ENCODE measurements around the gene OXT. TPM values are rescaled to one million over a fixed set of nuclear protein-coding genes. Genes with fewer than 3 reads are reported as not detected.
A peak's percentile ranks its signal among the peaks of the same experiment; 100 is the strongest.
"Not testable (repeated sequence)": the region's sequence is repeated elsewhere in the genome, so short reads cannot be mapped to it uniquely, and the experiment has no call there.

The OXT gene
- under 1 TPM in 1 of 2 donors, not detected in 1; 0.62 TPM for total RNA-seq
- 0.15 to 0.35 reads per million in 2 donors for total RNA-seq

DNA sequence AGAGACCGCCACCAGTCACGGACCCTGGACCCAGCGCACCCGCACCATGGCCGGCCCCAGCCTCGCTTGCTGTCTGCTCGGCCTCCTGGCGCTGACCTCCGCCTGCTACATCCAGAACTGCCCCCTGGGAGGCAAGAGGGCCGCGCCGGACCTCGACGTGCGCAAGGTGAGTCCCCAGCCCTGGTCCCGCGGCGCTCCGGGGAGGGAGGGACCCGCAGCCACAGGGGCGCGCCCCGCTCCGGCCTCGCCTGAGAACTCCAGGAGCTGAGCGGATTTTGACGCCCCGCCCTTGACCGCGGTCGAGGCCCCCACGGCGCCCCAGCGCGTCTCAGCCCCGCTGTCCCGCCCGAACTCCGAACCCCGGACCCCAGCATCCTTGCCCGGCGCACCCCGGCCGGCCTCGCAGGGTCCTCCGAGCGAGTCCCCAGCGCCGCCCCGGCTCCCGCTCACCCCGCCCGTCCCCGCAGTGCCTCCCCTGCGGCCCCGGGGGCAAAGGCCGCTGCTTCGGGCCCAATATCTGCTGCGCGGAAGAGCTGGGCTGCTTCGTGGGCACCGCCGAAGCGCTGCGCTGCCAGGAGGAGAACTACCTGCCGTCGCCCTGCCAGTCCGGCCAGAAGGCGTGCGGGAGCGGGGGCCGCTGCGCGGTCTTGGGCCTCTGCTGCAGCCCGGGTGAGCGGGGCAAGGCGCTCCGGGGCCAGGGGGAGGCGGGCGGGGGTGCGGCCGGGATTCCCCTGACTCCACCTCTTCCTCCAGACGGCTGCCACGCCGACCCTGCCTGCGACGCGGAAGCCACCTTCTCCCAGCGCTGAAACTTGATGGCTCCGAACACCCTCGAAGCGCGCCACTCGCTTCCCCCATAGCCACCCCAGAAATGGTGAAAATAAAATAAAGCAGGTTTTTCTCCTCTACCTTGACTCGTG is at the start of gene OXT:
TSS of gene OXT (plus strand) at position 11 of the 920 bp plus-strand sequence. CDS start at position 47, 36 bp downstream.
- no peaks in the 10 kb centered on the region for H3K27me3 Mint-ChIP-seq
- H3K27ac Mint-ChIP-seq = peak within 1 kb of the TSS; percentile 91
- no peaks in the 10 kb centered on the region for H3K9me3 ChIP-seq (ENCODE audit: control insufficient read depth, low read length, poor library complexity, severe bottlenecking)
- peak within 1 kb of the TSS; percentile 87 for H3K4me3 Mint-ChIP-seq
- peaks cover 2% of the 10 kb centered on the region for H3K36me3 Mint-ChIP-seq (ENCODE audit: low read depth)
- DNase-seq (peak; percentile 58 to 69 (median 65)), ATAC-seq (peak; percentile 88)
- peaks cover 23% of the 10 kb centered on the region for H3K4me1 Mint-ChIP-seq

DNA sequence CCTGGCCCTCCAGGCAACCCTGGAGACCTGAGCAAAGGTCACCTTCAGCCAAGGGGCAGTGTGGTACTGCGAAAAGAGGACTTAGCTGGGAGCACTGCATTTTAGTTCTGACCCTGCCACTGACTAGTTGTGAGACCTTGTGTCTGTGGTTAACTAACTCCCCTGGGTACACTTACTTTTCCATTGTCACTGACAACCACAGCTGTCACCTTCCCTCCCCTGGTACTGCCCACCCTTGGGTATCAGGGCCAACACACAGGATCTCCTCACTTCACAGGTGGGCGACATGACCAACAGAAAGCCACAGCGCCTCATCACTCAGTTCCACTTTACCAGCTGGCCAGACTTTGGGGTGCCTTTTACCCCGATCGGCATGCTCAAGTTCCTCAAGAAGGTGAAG is 49.6 kb upstream of the OXT start:
- H3K27ac Mint-ChIP-seq = peak overlapping the region; percentile 9
- H3K27me3 Mint-ChIP-seq = no peaks in the 10 kb centered on the region
- no peak for ATAC-seq
- H3K9me3 ChIP-seq (ENCODE audit: control insufficient read depth, low read length, poor library complexity, severe bottlenecking) = no peaks in the 10 kb centered on the region
- DNase-seq = no peak
- H3K36me3 Mint-ChIP-seq (ENCODE audit: low read depth) = peaks cover 14% of the 10 kb centered on the region
- peaks cover 5% of the 10 kb centered on the region for H3K4me1 Mint-ChIP-seq
- H3K4me3 Mint-ChIP-seq = no peak overlapping the region

DNA sequence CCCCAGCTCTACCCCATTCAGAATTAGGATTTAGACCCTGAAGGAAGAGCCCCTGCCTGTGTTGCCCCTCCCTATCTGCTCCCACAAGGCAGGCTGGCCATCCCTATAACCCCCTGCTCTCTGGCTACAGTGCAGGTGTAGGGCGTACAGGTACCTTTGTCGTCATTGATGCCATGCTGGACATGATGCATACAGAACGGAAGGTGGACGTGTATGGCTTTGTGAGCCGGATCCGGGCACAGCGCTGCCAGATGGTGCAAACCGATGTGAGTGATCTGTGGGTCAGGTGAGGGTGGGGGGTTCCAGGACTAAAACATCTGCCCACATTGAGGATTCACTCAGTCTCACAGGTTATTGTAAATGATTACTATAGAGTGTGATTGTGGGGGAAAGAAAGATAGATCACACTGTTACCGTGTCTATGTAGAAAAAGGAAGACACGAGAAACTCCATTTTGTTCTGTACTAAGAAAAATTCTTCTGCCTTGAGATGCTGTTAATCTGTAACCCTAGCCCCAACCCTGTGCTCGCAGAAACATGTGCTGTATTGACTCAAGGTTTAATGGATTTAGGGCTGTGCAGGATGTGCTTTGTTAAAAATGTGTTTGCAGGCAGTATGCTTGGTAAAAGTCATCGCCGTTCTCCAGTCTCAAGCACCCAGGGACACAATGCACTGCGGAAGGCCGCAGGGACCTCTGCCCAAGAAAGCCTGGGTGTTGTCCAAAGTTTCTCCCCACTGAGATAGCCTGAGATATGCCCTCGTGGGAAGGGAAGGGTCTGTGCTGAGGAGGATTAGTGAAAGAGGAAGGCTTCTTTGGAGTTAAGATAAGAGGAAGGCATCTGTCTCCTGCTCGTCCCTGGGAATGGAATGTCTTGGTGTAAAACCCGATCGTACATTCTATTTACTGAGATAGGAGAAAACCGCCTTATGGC is 48.6 kb upstream of the OXT start:
- not testable (repeated sequence) for H3K27ac Mint-ChIP-seq; H3K4me1 Mint-ChIP-seq; H3K27me3 Mint-ChIP-seq; H3K9me3 ChIP-seq (ENCODE audit: control insufficient read depth, low read length, poor library complexity, severe bottlenecking); ATAC-seq; DNase-seq
- Mint-ChIP-seq H3K36me3 (ENCODE audit: low read depth) (peaks cover 14% of the 10 kb centered on the region), H3K4me3 (peak overlapping the region; percentile 19)

DNA sequence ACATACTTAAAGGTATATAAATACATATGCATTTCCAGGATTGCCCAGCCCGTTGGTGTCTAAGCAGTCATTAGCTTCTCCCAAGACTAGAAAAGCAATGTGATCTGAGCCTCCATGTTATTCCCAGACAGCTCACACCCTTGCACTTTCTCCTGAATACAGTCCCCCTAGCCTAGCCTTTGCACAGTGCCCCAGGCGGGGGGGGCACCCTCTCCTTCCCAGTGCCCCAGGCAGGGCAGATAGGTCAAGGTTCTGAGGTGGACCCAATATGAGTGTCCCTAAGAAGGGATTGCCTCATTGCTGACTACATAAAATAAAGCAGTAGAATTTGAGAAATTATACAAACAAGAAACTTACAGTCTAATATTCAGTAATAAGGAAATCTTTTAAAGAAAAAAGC is 43.4 kb upstream of the OXT start:
- Mint-ChIP-seq H3K36me3 (ENCODE audit: low read depth) (peaks cover 7% of the 10 kb centered on the region), H3K4me3 (no peak overlapping the region), H3K4me1 (no peaks in the 10 kb centered on the region), H3K27me3 (no peaks in the 10 kb centered on the region), H3K27ac (no peak overlapping the region)
- no peaks in the 10 kb centered on the region for H3K9me3 ChIP-seq (ENCODE audit: control insufficient read depth, low read length, poor library complexity, severe bottlenecking)
- no peak for DNase-seq
- no peak for ATAC-seq

DNA sequence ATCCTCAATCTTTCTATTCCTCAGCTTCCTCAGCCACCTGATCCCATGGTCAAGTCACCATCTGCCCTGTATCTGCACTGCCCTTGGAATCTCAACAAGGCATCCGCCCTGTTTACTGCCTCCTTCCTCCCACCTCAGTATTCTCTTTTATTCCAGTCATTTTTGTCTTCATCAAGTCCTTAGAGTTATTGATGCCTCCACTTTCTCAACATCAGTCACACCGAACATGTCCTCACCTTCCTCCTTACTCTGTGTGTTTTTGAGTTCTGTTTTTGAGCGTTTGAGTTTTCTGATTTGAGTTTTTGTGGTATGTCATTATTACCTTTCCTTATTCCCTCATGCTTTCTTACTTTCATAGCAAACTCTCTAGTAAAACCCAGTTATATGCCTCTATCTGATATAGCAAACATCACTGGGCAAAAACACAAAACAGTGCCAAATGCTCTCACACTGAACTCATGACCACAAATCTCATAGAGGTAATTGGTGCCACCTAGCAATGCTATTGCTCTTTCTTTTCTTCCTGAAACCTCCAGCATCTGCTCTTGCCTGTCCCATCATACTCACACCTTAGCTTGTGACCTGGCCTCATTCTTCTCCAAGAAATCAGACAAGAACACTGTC is 39.8 kb upstream of the OXT start:
- Mint-ChIP-seq H3K27me3 (no peaks in the 10 kb centered on the region), H3K4me1 (peaks cover 2% of the 10 kb centered on the region), H3K4me3 (no peak overlapping the region), H3K27ac (no peak overlapping the region), H3K36me3 (ENCODE audit: low read depth) (peaks cover 16% of the 10 kb centered on the region)
- no peak for ATAC-seq
- no peaks in the 10 kb centered on the region for H3K9me3 ChIP-seq (ENCODE audit: control insufficient read depth, low read length, poor library complexity, severe bottlenecking)
- no peak for DNase-seq

DNA sequence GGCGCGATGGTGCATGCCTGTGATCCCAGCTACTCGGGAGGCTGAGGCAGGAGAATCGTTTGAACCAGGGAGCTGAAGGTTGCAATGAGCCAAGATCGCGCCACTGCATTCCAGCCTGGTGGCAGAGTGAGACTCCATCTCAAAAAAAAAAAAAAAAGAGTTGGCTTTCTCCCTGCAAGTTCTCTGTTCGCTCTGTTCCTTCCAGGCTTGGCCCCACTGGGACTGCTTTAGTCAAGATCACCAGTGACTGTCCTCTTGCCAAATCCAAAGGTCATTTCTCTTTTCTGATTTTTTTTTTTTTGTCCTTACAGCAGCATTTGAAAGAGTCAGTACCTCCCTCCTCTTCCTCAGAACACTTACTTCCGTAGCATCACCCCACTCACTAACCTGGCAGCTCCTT is 38.8 kb upstream of the OXT start:
- ATAC-seq (no peak), DNase-seq (no peak)
- no peaks in the 10 kb centered on the region for H3K9me3 ChIP-seq (ENCODE audit: control insufficient read depth, low read length, poor library complexity, severe bottlenecking)
- no peak overlapping the region for H3K27ac Mint-ChIP-seq
- no peaks in the 10 kb centered on the region for H3K27me3 Mint-ChIP-seq
- H3K4me1 Mint-ChIP-seq = peaks cover 2% of the 10 kb centered on the region
- no peak overlapping the region for H3K4me3 Mint-ChIP-seq
- peaks cover 13% of the 10 kb centered on the region for H3K36me3 Mint-ChIP-seq (ENCODE audit: low read depth)

DNA sequence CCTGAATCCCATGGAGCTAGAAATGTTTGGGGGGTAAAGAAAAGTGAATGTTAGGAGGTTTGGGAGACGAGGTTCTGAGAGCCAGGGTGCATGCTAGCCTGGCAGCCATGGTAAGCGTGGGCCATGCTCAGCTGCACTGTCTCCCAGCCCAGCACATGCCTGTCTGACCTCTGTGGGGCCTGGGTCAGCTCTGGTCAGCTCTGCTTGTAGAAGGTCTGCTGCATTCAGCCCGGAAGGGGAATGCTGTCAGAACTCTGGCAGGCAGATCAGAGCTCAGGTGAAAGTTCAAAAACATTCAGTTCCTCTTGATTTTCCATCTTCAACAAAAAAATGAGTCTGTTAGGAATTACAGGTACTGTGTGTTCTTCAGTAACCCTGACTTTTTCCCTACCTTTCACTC is 33.8 kb upstream of the OXT start:
- Mint-ChIP-seq H3K4me1 (peaks cover 12% of the 10 kb centered on the region), H3K27ac (no peak overlapping the region), H3K36me3 (ENCODE audit: low read depth) (peaks cover 19% of the 10 kb centered on the region), H3K4me3 (no peak overlapping the region), H3K27me3 (no peaks in the 10 kb centered on the region)
- no peaks in the 10 kb centered on the region for H3K9me3 ChIP-seq (ENCODE audit: control insufficient read depth, low read length, poor library complexity, severe bottlenecking)
- ATAC-seq (no peak), DNase-seq (no peak)

DNA sequence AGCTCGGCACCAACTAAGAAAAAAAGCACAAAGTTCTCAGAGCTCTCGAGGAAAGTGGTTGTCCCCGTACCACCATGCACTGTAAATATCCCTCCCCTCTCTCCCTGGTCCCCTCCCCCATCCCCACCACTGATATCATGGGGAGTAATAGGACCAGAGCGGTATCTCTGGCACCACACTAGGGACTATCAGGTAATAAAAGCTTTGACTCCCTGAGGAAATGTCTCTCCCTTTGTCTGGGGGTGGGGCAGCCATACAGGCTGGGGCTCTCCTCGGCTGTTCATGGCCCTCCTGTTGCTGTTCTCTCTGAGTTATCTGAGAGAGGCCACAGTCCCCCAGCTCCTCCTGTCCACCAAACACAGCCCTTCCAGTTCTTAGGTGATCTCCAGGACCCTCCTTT is 33.0 kb upstream of the OXT start:
- DNase-seq (no peak), ATAC-seq (no peak)
- Mint-ChIP-seq H3K27ac (peak overlapping the region; percentile 74), H3K4me1 (peaks cover 12% of the 10 kb centered on the region), H3K36me3 (ENCODE audit: low read depth) (peaks cover 19% of the 10 kb centered on the region), H3K27me3 (no peaks in the 10 kb centered on the region), H3K4me3 (no peak overlapping the region)
- H3K9me3 ChIP-seq (ENCODE audit: control insufficient read depth, low read length, poor library complexity, severe bottlenecking) = no peaks in the 10 kb centered on the region

DNA sequence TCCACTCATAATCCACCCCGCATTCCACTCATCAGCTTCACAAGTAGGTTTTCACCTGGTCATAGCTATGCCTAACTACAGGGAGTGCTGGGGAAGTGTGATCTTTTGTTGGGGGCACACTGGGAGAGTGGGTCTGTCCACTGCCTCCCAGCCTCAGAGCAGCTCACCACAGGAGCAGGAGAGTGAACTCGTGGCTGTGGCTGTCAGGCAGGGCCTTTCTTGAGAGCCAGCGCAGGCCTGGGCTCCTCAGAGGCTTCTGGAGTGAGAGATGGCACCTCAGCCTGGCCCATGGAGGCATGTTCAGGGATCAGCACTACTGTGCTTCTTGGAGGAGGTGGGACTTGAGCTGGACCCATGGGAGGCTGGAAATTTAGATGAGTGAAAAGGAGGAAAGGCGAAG is 32.0 kb upstream of the OXT start:
- Mint-ChIP-seq H3K27ac (peak overlapping the region; percentile 74), H3K4me1 (peaks cover 16% of the 10 kb centered on the region), H3K4me3 (no peak overlapping the region), H3K27me3 (no peaks in the 10 kb centered on the region), H3K36me3 (ENCODE audit: low read depth) (peaks cover 19% of the 10 kb centered on the region)
- no peaks in the 10 kb centered on the region for H3K9me3 ChIP-seq (ENCODE audit: control insufficient read depth, low read length, poor library complexity, severe bottlenecking)
- no peak for ATAC-seq
- DNase-seq = no peak

DNA sequence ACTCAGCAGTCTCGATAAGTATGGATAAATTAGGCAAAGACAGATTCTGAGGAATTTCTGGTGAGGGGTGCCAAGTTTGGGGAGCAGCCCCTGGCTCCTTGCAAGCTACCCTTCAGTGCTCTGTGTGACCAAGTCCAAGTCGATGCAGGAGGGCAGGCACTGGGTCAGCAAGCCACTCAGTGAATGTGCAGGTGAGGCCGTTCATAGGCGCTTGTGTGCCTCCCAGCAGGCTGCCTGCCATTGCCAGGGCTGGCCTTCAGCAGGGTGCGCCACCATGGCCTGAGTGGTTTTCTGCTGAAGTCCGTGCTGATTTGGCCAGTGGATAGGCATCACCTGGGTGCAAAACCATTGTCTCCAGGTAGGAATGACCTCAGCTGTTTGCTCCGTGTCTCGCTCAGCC is 31.3 kb upstream of the OXT start:
- Mint-ChIP-seq H3K27me3 (no peaks in the 10 kb centered on the region), H3K27ac (peak overlapping the region; percentile 79)
- ATAC-seq = no peak

DNA sequence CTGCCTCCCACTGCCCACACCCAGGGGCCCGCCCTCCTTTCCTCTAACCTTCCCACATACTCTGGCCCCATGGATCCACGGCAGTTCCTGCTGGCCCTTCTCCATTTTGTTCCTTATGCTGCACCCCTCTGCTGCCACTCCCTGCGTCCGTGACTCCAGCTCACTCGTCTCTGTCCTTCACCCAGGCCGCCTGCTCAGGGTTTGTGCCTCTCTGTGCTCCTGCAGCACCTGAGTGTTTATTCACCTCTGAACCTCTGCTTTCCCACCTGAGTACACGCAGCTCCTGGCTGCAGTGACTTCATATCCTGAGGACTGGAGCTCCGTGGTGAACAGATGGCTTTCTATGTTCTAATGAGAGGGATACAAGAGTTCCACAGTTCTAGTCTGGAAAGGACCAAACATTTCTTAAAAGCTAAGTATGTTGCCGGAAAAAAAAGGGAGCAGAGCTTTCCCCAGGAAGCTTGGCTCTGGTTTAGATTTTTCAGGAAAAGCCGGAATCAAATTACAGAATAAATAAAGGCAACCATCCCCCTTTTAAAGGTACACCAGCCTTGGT is 29.5 kb upstream of the OXT start:
- DNase-seq (no peak), ATAC-seq (no peak)
- Mint-ChIP-seq H3K27me3 (no peaks in the 10 kb centered on the region), H3K27ac (peak overlapping the region; percentile 76), H3K4me1 (peaks cover 24% of the 10 kb centered on the region), H3K4me3 (no peak overlapping the region), H3K36me3 (ENCODE audit: low read depth) (peaks cover 8% of the 10 kb centered on the region)
- no peaks in the 10 kb centered on the region for H3K9me3 ChIP-seq (ENCODE audit: control insufficient read depth, low read length, poor library complexity, severe bottlenecking)

More for the DNA sequence above, 31.3 kb upstream of the OXT start:
- no peaks in the 10 kb centered on the region for H3K9me3 ChIP-seq (ENCODE audit: control insufficient read depth, low read length, poor library complexity, severe bottlenecking)
- no peak overlapping the region for H3K4me3 Mint-ChIP-seq
- peaks cover 15% of the 10 kb centered on the region for H3K36me3 Mint-ChIP-seq (ENCODE audit: low read depth)
- no peak for DNase-seq
- peaks cover 18% of the 10 kb centered on the region for H3K4me1 Mint-ChIP-seq

DNA sequence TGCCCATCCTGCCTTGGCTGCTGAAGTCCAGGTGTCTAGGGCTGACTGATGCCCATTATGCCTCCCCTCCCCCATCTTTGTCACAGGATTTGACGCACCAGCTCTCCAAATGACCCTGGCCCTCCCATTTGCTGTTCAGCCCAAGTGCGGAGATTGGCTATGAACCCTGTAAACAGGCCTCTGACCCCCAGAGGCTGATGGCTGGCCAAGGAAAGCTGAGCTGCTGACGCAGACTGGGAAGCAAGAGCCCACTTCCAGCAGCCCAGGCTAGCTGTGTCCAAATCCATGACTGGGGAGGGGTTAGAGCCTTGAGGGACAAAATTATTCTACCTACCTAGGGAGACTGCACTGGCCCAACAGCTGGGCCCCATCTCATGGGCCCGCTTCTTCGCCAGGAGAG is 28.8 kb upstream of the OXT start:
- DNase-seq = no peak
- Mint-ChIP-seq H3K4me3 (no peak overlapping the region), H3K36me3 (ENCODE audit: low read depth) (peaks cover 8% of the 10 kb centered on the region), H3K27me3 (no peaks in the 10 kb centered on the region), H3K27ac (peak overlapping the region; percentile 39), H3K4me1 (peaks cover 26% of the 10 kb centered on the region)
- H3K9me3 ChIP-seq (ENCODE audit: control insufficient read depth, low read length, poor library complexity, severe bottlenecking) = no peaks in the 10 kb centered on the region
- no peak for ATAC-seq

Data from T-helper 17 cell (primary cell).